Measurements from ENCODE around the gene CRTAP. TPM values are rescaled to one million over a fixed set of nuclear protein-coding genes. Genes with fewer than 3 reads are reported as not detected.
"Not testable (repeated sequence)": the region's sequence is repeated elsewhere in the genome, so short reads cannot be mapped to it uniquely, and the experiment has no call there.

Gene CRTAP
- total RNA-seq, 1 donor from 2014 or later: 155 TPM

- DNase-seq (ENCODE audit: low read depth): not testable (repeated sequence)
Observed at GRCh38 chr3:33139006-33139623, 25.3 kb downstream of the CRTAP start.

GRCh38 chr3:33139996-33140395, 26.2 kb downstream of the CRTAP start:
- DNase-seq (ENCODE audit: low read depth): no peak

- no peak for DNase-seq (ENCODE audit: low read depth)
Observed at GRCh38 chr3:33141006-33141405, 27.2 kb downstream of the CRTAP start.

DNA sequence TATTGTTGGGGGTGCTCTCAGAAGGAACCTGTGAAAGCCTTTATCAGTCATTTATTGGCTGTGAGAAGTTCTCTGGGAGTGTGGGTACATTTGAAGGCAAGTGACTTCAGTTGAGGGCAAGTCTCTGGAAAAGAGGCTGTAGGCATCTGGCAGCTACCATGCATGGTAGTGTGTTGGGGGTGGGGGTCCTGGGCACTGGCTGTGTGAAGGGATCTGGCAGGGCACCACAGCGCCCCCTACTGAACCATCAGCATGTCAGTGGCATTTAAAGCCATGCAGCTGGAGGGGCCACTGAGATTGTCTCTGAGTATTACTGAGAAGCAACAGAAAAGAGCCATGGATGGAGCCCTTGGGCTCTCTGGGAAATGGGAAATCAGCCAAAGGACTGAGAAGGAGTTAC, 30.6 kb downstream of the CRTAP start:
- no peak for DNase-seq (ENCODE audit: low read depth)

- no peak for DNase-seq (ENCODE audit: low read depth)
Observed at GRCh38 chr3:33145221-33145900, 31.5 kb downstream of the CRTAP start.

GRCh38 chr3:33145901-33146580, 32.2 kb downstream of the CRTAP start:
- DNase-seq (ENCODE audit: low read depth): peak; percentile 91

DNA sequence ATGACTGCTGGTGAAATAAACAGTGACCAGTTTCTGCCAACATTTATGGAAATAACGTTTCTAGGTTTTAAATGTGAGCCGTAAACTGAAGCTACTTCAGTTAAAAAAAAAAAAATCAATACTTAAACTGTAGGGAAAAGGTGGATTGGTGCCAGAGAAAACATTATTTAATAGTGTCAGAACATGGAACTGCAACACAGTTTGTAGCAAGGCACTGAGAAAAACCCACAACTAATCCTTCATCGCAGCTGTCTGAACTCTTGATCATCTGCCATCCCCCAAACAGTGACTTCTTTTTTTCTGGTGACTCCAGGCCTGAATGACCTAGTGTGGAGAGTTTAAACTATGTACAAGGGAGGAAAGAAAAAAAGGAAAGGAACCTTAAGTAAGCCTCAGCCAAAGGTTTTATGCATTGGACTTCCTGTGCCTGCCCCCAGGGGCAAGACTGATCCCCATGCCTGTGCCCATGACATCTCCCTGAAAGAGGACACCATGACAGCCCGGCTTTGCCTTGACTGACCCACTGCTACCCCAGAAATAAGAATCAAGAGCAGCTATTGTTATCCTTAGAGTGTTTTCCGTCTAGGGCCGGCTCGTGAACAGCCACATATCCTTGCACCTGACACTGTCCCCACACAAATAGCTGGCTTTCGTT, 33.1 kb downstream of the CRTAP start:
- peak; percentile 95 for DNase-seq (ENCODE audit: low read depth)

- no peak for DNase-seq (ENCODE audit: low read depth)
Observed at GRCh38 chr3:33149342-33149741, 35.5 kb downstream of the CRTAP start.

- DNase-seq (ENCODE audit: low read depth): peak; percentile 62
Observed at GRCh38 chr3:33152363-33153360, 38.8 kb downstream of the CRTAP start.

- DNase-seq (ENCODE audit: low read depth): no peak
Observed at GRCh38 chr3:33153782-33154181, 40.0 kb downstream of the CRTAP start.

GRCh38 chr3:33155301-33155700, 41.5 kb downstream of the CRTAP start:
- DNase-seq (ENCODE audit: low read depth): no peak

DNA sequence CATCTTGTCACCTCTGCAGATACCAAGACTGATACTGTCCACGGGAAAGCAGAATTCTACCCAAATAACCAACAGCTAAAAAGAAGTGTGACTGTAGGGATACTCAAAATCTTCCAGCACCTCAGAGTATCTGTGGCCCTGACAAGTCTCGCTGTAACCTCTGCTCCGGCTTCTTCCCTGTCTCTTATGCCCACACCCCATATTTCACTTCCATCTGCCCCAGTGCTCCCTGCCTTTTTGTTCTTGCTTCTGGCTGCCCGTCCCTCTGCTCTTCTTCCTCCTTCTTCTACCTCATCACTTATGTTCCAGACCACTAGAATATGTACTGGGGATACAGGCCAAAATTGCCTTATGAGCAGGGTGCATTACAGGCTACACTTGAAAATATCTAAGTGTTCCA, 45.4 kb downstream of the CRTAP start:
- DNase-seq (ENCODE audit: low read depth): no peak

DNA sequence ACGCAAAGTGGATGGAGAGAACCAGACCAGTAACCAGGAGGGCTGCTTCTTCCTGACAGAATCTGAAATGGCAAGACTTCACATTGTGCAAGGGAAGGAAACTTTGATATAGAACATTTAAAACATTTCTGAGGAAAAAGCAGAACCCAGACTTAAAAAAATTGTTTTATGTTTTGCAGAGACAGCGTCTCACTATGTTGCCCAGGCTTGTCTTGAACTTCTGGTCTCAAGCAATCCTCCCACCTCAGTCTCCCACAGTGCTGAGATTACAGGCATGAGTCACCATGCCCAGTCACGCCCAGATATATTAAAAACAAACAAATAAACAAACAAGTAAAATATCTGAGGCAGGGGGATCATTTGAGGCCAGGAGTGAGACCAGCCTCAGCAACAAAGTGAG, 46.2 kb downstream of the CRTAP start:
- DNase-seq (ENCODE audit: low read depth): no peak

- DNase-seq (ENCODE audit: low read depth): peak; percentile 34
Observed at GRCh38 chr3:33162621-33163020, 48.8 kb downstream of the CRTAP start.

DNA sequence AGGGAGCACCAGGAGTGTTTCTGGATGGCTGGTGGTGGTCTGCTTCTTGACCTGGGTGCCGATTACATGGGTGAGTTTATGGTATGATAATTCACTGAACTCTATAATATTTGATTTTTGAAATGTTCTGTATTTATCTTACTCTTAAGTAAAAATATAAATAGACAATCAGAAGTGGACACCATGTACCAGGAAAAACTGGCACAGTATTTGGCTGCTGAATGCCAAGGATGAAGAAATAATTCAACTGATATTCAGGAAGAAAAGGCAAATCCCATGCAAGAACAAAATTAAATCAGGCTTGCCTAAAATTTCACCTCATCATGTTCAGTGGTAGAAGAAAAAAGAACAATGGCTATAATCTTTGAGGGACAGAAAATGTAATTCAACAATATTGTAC, 51.6 kb downstream of the CRTAP start:
- no peak for DNase-seq (ENCODE audit: low read depth)

DNA sequence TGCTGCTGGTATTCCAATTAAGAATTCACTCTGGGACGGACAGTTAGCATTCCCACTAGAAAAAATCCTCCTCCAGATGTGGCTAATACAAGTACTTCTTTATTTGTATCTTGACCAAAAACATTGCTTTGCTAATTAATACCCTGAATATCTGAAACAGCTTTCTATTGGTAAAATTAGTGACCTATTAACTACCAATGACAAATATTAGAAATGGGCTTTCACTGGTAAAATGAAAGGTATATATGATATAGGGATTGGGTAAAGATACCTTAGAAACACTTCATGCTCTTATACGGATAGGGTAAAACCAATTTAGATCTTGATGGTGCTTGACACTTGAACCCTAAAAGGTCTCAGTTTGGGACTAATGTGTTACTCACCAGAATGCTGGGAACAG, 52.3 kb downstream of the CRTAP start:
- no peak for DNase-seq (ENCODE audit: low read depth)

- no peak for DNase-seq (ENCODE audit: low read depth)
Observed at GRCh38 chr3:33167284-33167683, 53.5 kb downstream of the CRTAP start.

DNA sequence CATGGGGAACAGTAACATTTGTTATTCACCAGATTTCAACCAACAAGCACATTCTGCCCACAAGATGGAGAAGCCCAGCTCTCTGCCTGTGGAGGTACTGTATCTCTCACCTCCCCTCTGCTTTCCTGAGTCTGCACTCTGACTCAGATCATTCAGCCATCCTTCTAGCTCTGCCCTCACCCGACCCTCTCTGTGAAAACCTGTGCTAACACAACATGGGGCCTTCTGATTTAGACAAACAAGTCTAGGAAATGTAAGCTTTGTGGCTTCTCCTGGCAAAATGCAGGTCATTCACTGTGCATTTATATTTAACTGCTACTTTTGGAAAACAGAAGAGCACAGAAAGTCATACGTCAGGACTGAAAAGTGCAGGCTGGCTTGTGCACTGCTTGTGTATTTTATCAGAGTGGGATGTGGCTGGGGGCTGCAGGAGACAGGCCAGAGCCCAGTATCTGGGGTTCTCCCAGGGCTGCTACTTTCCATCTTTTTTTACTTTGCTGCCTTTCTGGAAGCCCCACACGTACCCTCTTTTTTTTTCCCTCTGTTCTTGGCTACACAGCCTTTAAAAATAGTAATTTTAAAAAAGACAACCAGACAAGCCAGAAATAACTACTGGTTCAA, 54.0 kb downstream of the CRTAP start:
- no peak for DNase-seq (ENCODE audit: low read depth)

GRCh38 chr3:33170531-33170930, 56.7 kb downstream of the CRTAP start:
- peak; percentile 65 for DNase-seq (ENCODE audit: low read depth)

DNA sequence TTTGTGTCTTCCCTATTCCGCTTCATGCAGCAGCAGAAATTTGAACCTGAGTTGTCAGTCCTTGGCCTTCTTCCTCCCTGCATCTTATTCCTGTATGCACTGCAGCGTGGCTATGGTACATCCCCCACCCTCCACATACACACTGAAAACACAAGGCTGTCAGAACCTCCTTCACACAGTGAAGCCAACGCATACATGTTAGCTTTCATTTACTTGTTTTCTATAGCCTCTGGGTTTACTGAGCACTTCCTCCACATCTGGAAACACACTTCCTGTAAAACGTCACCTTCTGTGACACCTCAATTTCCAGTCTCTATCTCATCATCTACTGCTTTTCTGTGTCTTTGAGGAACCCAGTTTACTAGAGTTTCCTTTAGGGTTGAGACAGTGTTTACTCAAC, 57.8 kb downstream of the CRTAP start:
- DNase-seq (ENCODE audit: low read depth): no peak
